Activated CD8-positive, alpha-beta memory T cell treated with anti-CD3 and anti-CD28 coated beads, Interleukin-2, amount 10 ng/mL, durations not matched to agents 7 days and 5 days (primary cell): Measurements from ENCODE around the gene C5AR2. TPM values are rescaled to one million over a fixed set of nuclear protein-coding genes. Genes with fewer than 3 reads are reported as not detected.
A peak's percentile ranks its signal among the peaks of the same experiment; 100 is the strongest.
"Not testable (repeated sequence)": the region's sequence is repeated elsewhere in the genome, so short reads cannot be mapped to it uniquely, and the experiment has no call there.

Source experiments
- ATAC-seq: fragments of 150-1000 bp; cut with Tn5 transposase; one replicate; pipeline ENCODE4 v1.10.0; 2021; ENCODE audit warnings: moderate library complexity
- CTCF ChIA-PET: fragments of 350-600 bp; sonication (Branson Sonifier 250); formaldehyde crosslinking; loops from one replicate; lab custom pipeline; 2021; ENCODE audit warnings: antibody characterized with exemption; lab: Charles Lee
- DNase-seq: peaks from one replicate; pipeline ENCODE4 v3.0.0-alpha.2; 2020
- H3K27ac Mint-ChIP-seq: one replicate; pipeline ENCODE4 v1.8.0; 2021; ENCODE audit warnings: mild to moderate bottlenecking, mixed read lengths
- H3K27me3 Mint-ChIP-seq: one replicate; pipeline ENCODE4 v1.8.0; 2021; ENCODE audit warnings: mixed read lengths
- H3K36me3 Mint-ChIP-seq: one replicate; pipeline ENCODE4 v1.8.0; 2021; ENCODE audit warnings: mild to moderate bottlenecking, mixed read lengths
- H3K4me1 Mint-ChIP-seq: one replicate; pipeline ENCODE4 v1.8.0; 2021; ENCODE audit warnings: mixed read lengths
- H3K4me3 Mint-ChIP-seq: one replicate; pipeline ENCODE4 v1.8.0; 2021; ENCODE audit warnings: mild to moderate bottlenecking, moderate library complexity, mixed read lengths
- H3K9me3 Mint-ChIP-seq: one replicate; pipeline ENCODE4 v1.8.0; 2022; ENCODE audit warnings: low read depth, mixed read lengths
- total RNA-seq, 2 experiments: library from RNA; stranded (reverse); gene quantifications; one replicate each; pipeline ENCODE4 v1.2.3, GENCODE V29; 2021

C5AR2 gene
- total RNA-seq, 2 experiments from 2014 or later = 0.07 to 0.29 TPM

DNA sequence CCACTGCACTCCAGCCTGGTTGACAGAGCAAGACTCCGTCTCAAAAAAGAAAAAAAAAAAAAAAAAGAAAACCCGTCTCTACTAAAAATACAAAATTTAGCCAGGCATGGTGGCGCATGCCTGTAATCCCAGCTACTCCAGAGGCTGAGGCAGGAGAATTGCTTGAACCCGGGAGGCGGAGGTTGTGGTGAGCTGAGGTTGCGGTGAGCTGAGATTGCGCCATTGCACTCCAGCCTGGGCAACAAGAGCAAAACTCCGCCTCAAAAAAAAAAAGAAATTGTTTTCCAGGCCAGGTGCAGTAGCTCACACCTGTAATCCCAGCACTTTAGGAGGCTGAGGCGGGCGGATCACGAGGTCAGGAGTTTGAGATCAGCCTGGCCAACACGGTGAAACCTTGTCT, 54.6 kb downstream of the C5AR2 start:
- not testable (repeated sequence) for H3K27ac Mint-ChIP-seq, H3K27me3 Mint-ChIP-seq, H3K36me3 Mint-ChIP-seq, DNase-seq, H3K4me3 Mint-ChIP-seq, H3K9me3 Mint-ChIP-seq, ATAC-seq
- CTCF ChIA-PET = interaction anchor here (0.8 to 1.4 kb wide), 2 partner anchors 38 to 90 kb away, joined by 3 to 5 read pairs; partner anchors contain the start of gene DHX34
- H3K4me1 Mint-ChIP-seq = peaks cover 17% of the 10 kb centered on the region

DNA sequence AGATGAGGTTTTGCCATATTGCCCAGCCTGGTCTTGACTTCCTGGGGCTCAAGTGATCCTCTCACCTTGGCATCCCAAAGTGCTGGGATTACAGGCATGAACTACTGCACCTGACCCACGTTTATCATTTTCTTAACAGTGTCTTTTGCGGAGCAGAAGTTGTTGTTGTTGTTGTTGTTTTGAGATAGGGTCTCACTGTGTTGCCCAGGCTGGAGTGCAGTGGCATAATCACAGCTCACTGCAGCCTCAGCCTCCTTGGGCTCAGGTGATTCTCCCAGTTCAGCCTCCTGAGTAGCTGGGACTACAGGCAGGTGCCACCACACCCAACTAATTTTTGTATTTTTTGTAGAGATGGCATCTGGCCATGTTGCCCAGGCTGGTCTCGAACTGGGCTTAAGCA, 55.6 kb downstream of the C5AR2 start:
- ATAC-seq, H3K27me3 Mint-ChIP-seq, DNase-seq, H3K4me3 Mint-ChIP-seq, H3K36me3 Mint-ChIP-seq, CTCF ChIA-PET, H3K27ac Mint-ChIP-seq, H3K4me1 Mint-ChIP-seq, H3K9me3 Mint-ChIP-seq: not testable (repeated sequence)

DNA sequence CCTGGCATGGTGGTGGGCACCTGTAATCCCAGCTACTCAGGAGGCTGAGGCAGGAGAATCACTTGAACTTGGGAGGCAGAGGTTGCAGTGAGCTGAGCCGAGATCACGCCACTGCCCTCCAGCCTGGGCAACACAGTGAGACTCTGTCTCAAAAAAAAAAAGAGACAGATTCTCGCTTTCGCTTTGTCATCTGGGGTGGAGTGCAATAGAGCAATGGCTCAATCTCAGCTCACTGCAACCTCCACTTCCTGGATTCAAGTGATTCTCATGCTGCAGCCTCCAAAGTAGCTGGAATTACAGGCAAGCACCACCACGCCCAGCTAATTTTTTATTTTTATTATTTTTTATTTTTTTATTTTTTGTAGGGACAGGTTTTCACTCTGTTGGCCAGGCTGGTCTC, 56.7 kb downstream of the C5AR2 start:
- ATAC-seq, H3K27ac Mint-ChIP-seq, H3K9me3 Mint-ChIP-seq, DNase-seq, H3K4me1 Mint-ChIP-seq, H3K4me3 Mint-ChIP-seq, H3K36me3 Mint-ChIP-seq, H3K27me3 Mint-ChIP-seq: not testable (repeated sequence)
- CTCF ChIA-PET = interaction anchor here (1.0 to 5.2 kb wide), 3 partner anchors 92 to 318 kb away, joined by 3 to 88 read pairs (median 3); no protein-coding TSS in a partner anchor

DNA sequence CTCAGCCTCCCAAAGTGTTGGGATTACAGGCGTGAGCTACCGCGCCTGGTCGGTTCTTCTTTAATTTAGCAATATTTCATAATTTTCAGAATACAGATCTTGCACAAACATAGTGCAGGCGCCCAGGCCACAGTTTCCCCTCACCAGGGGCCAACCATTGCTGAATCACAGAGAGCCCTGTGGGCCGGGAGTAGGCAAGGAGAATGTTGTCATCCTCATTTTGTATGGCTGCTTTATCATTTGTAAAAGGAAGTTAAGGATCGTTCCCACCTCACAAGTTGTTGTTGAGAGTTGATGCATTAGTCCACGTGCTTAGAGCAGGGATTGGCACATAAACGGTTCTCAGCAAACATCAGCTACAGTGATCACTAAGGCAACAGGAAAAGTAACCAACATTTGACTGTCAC, 57.2 kb downstream of the C5AR2 start:
- H3K36me3 Mint-ChIP-seq = no peaks in the 10 kb centered on the region
- no peak for ATAC-seq
- CTCF ChIA-PET = interaction anchor here (1.0 to 5.2 kb wide), 4 partner anchors 47 to 318 kb away, joined by 3 to 88 read pairs (median 3); no protein-coding TSS in a partner anchor
- no peaks in the 10 kb centered on the region for H3K9me3 Mint-ChIP-seq
- no peak overlapping the region for H3K4me3 Mint-ChIP-seq
- DNase-seq = no peak
- no peak overlapping the region for H3K27ac Mint-ChIP-seq
- H3K27me3 Mint-ChIP-seq = no peaks in the 10 kb centered on the region
- peaks cover 4% of the 10 kb centered on the region for H3K4me1 Mint-ChIP-seq

DNA sequence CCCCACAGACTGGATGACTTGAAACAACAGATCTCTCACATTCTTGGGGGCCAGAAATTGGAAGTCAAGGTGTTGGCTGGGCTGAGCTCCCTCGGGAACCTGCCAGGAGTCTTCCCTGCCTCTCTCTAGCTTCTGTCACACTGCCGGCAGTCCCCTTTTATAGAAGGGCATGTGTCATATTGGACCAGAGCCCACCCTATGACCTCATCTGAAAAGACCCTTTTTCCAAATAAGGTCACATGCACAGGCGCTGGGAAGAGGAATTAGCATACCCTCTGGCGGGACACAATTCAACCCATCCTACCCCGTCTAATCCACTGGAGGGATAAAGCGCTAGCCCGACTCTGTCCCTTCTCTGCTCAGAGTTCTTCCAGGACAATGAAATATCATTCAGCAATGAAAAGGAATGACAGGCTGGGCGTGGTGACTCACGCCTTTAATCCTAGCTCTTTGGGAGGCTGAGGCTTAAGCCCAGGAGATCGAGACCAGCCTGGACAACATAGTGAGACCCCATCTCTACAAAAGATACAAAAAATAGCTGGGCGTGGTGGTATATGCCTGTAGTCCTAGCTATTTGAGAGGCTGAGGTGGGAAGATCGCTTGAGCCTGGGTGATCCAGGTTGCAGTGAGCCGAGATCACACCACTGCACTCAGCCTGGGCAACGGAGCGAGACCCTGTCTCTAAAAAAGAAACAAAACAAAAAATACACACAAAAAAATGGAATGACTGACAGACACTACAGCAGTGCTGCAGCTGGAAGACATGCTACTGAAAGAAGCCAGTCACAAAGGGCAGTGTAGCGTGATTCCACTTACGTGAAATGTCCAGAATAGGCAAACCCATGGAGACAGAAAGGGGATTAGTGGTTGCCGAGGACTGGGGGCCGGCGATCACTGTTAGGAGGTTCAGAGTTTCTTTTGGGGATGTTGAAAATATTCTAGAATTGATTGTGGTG, 58.8 kb downstream of the C5AR2 start:
- Mint-ChIP-seq H3K4me3 (no peak overlapping the region), H3K27me3 (peaks cover 4% of the 10 kb centered on the region), H3K27ac (no peak overlapping the region), H3K9me3 (no peaks in the 10 kb centered on the region), H3K4me1 (peaks cover 4% of the 10 kb centered on the region), H3K36me3 (no peaks in the 10 kb centered on the region)
- DNase-seq = no peak
- CTCF ChIA-PET = interaction anchor here (0.6 to 5.2 kb wide), 34 partner anchors 8 to 378 kb away, joined by 3 to 88 read pairs (median 4); partner anchors contain the start of genes C5AR1, DHX34, EHD2 and INAFM1
- ATAC-seq = no peak

DNA sequence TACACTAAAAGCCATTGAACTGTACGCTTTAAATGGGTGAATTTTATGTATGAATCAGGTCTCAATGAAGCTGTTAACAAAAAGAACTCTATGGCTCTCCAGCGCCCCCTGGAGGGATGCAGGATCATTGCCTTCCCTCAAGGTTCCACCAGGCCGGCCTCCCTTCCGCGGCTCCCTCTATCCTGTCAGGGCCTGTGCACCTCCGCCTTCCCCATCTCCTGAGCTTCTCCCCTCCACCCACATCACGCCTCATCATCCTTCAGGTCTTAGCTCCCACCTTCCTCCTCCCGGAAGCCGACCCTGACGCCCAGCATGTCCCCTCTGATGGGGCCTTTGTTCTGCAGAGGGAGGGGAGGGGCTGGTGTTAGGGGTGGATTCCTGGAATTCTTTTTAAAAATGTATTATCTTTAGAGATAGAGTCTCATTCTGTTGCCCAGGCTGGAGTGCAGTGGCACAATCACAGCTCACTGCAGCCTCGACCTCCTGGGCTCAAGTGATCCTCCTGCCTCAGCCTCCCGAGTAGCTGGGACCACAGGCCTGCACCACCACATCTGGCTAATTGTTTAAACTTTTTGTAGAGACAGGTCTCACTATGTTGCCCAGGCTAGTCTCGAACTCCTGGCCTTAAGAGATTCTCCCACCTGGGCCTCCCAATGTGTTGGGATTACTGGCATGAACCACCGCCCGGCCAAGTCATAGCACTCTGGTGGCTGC, 59.7 kb downstream of the C5AR2 start:
- Mint-ChIP-seq H3K27ac (no peak overlapping the region), H3K27me3 (peaks cover 4% of the 10 kb centered on the region), H3K9me3 (no peaks in the 10 kb centered on the region), H3K36me3 (no peaks in the 10 kb centered on the region), H3K4me1 (peaks cover 4% of the 10 kb centered on the region), H3K4me3 (no peak overlapping the region)
- CTCF ChIA-PET = interaction anchor here (0.6 to 5.2 kb wide), 33 partner anchors 9 to 378 kb away, joined by 3 to 88 read pairs (median 4); partner anchors contain the start of genes C5AR1, DHX34, EHD2 and INAFM1
- ATAC-seq = peak; percentile 87
- peak; percentile 87 for DNase-seq

Other genes starting within 250 kb of the C5AR2 start
- gene ZC3H4, start 218.4 kb upstream of the C5AR2 start, total RNA-seq = 100 to 1,000 TPM in 1 of 2 experiments, 10 to 100 TPM in 1; 98.9 to 114 TPM
- gene SAE1, start 201.3 kb upstream of the C5AR2 start, total RNA-seq = 100 to 1,000 TPM; 153 to 171 TPM
- 10 to 100 TPM; 14.0 to 16.7 TPM for gene BBC3, start 101.0 kb upstream of the C5AR2 start, total RNA-seq
- gene CCDC9, start 75.7 kb upstream of the C5AR2 start, total RNA-seq = 10 to 100 TPM; 24.8 to 27.6 TPM
- gene INAFM1, start 57.3 kb upstream of the C5AR2 start, total RNA-seq = 10 to 100 TPM in 1 of 2 experiments, 1 to 10 TPM in 1; 7.6 to 14.5 TPM
- 1 to 10 TPM in 1 of 2 experiments, not detected in 1; 1.4 TPM for gene C5AR1, start 22.3 kb upstream of the C5AR2 start, total RNA-seq
- gene DHX34, start 17.1 kb downstream of the C5AR2 start, total RNA-seq = 10 to 100 TPM; 11.7 to 14.3 TPM
- gene MEIS3, start 87.4 kb downstream of the C5AR2 start, total RNA-seq = not detected
- under 1 TPM; 0.14 to 0.32 TPM for gene SLC8A2, start 139.7 kb downstream of the C5AR2 start, total RNA-seq
- 10 to 100 TPM; 11.0 to 13.3 TPM for gene KPTN, start 152.0 kb downstream of the C5AR2 start, total RNA-seq
- gene NAPA, start 182.9 kb downstream of the C5AR2 start, total RNA-seq = 100 to 1,000 TPM; 102 to 124 TPM
- under 1 TPM; 0.32 to 0.40 TPM for gene ZNF541, start 241.0 kb downstream of the C5AR2 start, total RNA-seq